GM13977 (cell line): Measurements from ENCODE around the gene TRIM54.
A peak's percentile ranks its signal among the peaks of the same experiment; 100 is the strongest.

ENCODE experiments used
- DNase-seq: peaks from one replicate; pipeline ENCODE4 v3.0.0; 2012; ENCODE audit warnings: low spot score
- in situ Hi-C: fragments of 300-500 bp; cut with MboI; formaldehyde crosslinking; loops from one replicate; pipeline ENCODE4 v1.12.0; 2022; ENCODE audit warnings: low sequenced_read_pairs, low pct_unique_long_range_greater_than_20kb, mixed read lengths, inconsistent platforms; ENCODE audit not compliant: unreplicated experiment
- TF ChIP-seq, protein P1 (sequence below): IDR thresholded peaks from 2 replicates; pipeline ENCODE4 v1.5.1; 2012; ENCODE audit warnings: mild to moderate bottlenecking, control low read depth; ENCODE audit not compliant: insufficient read depth; ENCODE audit errors: extremely low read depth, missing control alignments

The TRIM54 gene

DNA sequence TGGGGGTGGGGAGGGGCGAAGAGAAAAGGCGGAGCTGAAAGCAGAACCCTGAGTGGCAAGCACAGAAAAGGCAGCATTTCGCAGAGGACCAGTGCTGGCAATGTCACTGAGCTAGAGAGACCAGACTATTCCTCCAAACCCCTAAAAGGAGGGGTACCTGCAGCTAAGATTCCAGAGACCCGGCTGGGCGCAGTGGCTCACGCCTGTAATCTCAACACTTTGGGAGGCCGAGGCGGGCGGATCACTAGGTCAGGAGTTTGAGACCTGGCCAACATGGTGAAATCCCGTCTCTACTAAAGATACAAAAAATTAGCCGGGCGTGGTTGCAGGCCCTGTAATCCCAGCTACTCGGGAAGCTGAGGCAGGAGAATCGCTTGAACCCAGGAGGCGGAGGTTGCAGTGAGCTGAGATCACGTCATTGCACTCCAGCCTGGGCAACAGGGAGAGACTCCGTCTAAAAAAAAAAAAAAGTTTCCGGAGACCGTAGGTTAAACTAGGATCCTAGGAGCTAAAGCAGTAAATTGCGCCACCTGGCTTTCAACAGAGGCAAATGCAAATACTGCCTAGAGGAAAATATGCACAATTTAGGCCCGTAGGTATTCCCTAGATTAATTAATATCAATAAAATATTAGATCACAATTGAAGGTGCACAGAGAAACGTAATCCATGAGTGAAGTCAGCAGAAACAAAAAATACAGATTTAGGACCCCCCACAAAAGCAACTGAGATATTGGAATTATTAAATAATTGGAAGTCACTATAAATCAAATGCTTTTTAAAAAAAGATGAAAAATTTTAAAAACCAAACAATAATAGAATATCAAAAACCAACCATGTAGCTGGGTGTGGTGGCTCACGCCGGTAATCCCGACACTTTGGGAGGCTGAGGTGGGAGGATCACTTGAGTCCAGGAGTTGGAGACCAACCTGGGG, 21.1 kb downstream of the TRIM54 start:
- TF ChIP-seq, protein P1, sequence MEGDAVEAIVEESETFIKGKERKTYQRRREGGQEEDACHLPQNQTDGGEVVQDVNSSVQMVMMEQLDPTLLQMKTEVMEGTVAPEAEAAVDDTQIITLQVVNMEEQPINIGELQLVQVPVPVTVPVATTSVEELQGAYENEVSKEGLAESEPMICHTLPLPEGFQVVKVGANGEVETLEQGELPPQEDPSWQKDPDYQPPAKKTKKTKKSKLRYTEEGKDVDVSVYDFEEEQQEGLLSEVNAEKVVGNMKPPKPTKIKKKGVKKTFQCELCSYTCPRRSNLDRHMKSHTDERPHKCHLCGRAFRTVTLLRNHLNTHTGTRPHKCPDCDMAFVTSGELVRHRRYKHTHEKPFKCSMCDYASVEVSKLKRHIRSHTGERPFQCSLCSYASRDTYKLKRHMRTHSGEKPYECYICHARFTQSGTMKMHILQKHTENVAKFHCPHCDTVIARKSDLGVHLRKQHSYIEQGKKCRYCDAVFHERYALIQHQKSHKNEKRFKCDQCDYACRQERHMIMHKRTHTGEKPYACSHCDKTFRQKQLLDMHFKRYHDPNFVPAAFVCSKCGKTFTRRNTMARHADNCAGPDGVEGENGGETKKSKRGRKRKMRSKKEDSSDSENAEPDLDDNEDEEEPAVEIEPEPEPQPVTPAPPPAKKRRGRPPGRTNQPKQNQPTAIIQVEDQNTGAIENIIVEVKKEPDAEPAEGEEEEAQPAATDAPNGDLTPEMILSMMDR = peak; percentile 77
- in situ Hi-C loops = no loop called here
- DNase-seq = peak; percentile 73

GRCh38 chr2:27304488-27305240, 22.4 kb downstream of the TRIM54 start:
- DNase-seq = no peak
- in situ Hi-C loops = no loop called here
- TF ChIP-seq, protein P1 = no peak

GRCh38 chr2:27305516-27305915, 23.3 kb downstream of the TRIM54 start:
- in situ Hi-C loops = no loop called here
- TF ChIP-seq, protein P1 = no peak
- DNase-seq = no peak

- no peak for DNase-seq
- in situ Hi-C loops = no loop called here
- TF ChIP-seq, protein P1 = no peak
These were observed 23.9 kb downstream of the TRIM54 start for GRCh38 chr2:27306136-27306535.

DNA sequence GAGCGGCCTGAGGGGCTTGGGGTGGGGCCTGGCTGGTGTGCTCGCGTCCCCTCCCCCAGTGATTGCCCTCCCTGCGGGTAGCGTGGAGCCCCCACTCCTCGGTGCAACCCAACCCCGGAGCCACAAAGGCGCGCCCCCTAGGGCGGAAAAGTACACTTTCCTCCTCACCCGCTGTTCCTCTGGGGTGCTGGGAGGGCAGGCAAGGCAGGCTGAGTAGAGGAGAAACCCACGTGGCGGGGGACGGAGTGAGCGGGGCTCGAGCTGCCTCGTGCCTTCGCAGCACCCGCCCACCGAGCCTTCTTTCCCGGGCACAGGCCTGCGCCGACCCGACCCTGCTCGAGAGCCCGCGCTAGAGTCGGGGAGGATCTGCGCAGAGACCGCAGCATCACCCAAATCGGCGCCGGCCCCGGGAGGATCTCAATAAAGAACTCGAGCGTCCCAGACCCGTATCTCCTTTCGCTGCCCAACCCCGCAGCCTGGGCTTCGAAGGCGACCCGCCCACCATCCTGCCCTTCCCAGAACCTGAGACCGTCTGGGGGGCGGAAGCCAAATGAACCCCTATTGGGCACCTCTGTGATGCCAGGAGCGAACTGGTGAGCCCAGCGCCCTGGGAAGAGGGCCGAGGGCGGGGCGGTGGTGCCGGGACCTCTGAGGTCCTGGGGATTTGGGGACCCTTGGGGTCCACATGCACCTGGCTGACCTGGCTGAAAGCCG, 24.5 kb downstream of the TRIM54 start:
- in situ Hi-C loops = no loop called here
- DNase-seq = peak; percentile 38
- TF ChIP-seq, protein P1 = no peak

DNA sequence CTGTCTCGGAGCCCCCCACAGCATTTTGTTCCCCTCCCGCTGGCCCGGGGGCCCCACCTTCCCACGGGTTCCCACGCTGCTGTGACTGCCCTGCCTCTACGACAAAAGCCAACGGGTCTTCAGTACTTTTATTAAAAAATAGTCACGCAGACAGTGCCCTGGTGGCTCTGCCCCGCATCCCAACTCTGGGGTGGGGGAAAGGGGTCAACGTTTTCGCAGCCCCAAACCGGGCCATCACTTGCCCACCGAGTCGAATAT, 25.0 kb downstream of the TRIM54 start:
- TF ChIP-seq, protein P1 = no peak
- DNase-seq = no peak
- in situ Hi-C loops = no loop called here
